ENCODE data around the gene TSEN54.
"Not testable (repeated sequence)": the region's sequence is repeated elsewhere in the genome, so short reads cannot be mapped to it uniquely, and the experiment has no call there.

TSEN54 gene

GRCh38 chr17:75516255-75516618 is at the start of gene TSEN54:
TSEN54 (plus strand) TSS chr17:75516528; CDS start chr17:75516561, 33 bp downstream.
- DNase-seq: peak; percentile 50

- no peak for DNase-seq
Measured at GRCh38 chr17:75468291-75468754, 48.0 kb upstream of the TSEN54 start.

- no peak for DNase-seq
Measured at GRCh38 chr17:75468779-75469373, 47.5 kb upstream of the TSEN54 start.

- DNase-seq: no peak
Measured at GRCh38 chr17:75471207-75471606, 45.1 kb upstream of the TSEN54 start.

GRCh38 chr17:75472119-75472518 is 44.2 kb upstream of the TSEN54 start:
- no peak for DNase-seq

DNA sequence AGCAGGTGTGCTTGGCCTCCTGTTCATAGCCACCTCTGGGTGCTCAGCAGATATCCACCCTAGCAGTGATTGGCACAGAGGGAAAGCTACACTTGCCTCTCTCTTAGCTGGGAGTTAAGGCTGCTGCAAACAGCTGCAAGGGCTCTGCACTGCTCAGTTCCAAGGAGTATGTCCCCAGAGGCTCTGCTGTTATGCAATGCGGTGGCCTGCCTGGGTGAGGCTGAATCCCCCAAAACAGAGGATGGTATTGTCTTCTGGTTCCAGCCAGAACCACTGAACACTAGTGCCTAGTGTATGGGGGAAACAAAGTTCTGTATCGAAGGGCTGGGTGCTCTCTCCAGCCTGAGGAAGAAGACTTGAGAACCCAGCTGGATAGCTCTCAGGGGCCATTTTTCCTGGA is 43.1 kb upstream of the TSEN54 start:
- no peak for DNase-seq

DNA sequence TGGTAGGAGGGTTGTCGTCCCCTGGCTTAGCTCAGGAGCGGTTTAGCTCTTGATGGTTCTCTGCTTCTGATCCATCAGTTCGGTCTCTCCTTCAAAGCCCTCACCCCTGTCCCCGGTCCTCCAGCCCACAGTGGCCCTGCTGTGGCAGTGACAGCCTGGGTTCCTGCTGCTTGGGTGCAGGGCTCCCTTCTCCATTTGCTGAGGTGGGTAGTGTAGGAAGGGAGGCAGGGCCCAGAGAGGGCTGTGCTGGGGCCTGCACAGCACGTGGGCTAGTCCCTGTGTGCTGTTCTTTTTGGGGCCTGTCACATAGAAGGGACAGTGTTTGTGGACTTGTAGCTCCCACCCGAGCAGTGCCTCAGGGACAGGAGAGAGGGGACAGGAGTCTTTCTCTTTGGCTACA is 41.6 kb upstream of the TSEN54 start:
- DNase-seq: no peak

GRCh38 chr17:75475144-75475835 is 41.0 kb upstream of the TSEN54 start:
- no peak for DNase-seq

DNA sequence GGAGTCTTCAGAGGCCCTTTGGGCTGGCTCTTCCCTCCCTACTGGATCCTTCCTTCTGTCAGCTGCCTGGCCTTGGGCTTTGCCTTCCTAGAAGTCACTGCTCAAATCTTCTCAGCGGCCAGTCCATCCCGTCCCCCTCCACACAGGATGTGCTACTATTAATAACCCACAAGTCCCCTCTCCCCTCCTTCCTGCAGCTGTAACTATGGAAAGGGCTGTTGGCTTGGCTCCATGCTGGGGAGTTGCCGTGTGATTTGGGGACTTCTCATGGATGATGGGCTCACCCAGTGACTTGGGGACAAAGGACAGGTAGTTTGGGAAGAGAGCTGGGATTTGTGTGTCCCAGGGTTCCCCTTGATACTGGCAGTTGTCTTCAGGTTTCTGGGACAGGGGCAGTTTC is 40.5 kb upstream of the TSEN54 start:
- no peak for DNase-seq

- DNase-seq: no peak
Measured at GRCh38 chr17:75476271-75476671, 40.1 kb upstream of the TSEN54 start.

DNA sequence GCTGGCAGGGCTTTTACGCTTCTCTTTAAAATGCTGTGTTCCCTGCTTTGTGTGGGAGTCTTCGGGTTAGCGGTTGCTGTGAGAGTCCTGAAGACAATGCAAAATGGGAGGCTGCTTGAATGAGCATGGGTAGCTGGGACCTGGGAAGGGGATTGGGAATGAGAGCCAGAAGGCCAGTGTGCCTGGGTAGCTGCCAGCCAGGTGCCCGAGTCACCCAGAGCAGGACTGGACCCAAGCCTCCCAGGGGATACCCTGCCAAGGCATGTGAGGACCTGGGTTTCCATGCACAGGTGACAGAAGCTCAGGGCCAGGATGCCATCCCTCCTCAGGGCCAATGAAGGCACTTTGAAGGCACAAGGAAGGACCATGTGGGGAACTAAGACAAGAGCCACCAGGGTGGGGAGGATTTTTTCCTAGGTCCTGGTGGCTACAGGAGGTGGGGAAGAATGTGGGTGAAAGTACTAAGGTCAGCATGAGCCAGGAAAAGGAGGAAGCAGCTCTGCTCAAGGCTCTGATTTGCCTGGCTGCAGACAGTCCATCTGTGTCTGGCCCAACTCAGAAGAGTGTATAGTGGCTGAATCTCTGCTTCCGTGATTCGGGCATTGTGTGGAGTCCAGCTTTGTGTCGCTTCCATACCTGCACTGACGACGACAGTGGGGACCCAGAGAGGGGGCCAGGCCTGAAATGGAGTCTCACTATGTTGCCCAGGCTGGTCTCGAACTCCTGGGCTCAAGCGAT is 39.4 kb upstream of the TSEN54 start:
- DNase-seq: no peak

GRCh38 chr17:75477490-75477862 is 38.9 kb upstream of the TSEN54 start:
- DNase-seq: not testable (repeated sequence)

DNA sequence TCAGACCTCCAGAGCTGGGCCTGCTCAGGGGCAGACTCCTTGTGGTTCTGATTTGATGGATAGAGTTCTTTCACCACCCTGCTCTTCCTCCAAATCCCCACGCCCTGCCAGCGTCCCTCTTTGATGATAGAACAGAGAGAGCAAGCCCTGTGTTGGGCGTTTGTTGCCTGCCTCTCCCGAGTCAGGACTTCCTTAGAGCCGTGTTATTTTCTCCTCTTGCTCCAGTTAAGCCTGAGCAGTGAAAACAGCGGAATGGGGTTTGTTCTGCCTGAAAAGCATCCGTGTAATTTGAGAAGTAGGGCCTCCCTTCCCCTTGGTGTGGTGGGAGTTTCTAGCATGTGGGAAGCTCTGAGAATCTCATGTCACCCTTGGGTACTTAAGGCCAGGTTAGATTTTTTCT is 37.8 kb upstream of the TSEN54 start:
- DNase-seq: no peak

GRCh38 chr17:75480281-75480680 is 36.0 kb upstream of the TSEN54 start:
- DNase-seq: no peak

DNA sequence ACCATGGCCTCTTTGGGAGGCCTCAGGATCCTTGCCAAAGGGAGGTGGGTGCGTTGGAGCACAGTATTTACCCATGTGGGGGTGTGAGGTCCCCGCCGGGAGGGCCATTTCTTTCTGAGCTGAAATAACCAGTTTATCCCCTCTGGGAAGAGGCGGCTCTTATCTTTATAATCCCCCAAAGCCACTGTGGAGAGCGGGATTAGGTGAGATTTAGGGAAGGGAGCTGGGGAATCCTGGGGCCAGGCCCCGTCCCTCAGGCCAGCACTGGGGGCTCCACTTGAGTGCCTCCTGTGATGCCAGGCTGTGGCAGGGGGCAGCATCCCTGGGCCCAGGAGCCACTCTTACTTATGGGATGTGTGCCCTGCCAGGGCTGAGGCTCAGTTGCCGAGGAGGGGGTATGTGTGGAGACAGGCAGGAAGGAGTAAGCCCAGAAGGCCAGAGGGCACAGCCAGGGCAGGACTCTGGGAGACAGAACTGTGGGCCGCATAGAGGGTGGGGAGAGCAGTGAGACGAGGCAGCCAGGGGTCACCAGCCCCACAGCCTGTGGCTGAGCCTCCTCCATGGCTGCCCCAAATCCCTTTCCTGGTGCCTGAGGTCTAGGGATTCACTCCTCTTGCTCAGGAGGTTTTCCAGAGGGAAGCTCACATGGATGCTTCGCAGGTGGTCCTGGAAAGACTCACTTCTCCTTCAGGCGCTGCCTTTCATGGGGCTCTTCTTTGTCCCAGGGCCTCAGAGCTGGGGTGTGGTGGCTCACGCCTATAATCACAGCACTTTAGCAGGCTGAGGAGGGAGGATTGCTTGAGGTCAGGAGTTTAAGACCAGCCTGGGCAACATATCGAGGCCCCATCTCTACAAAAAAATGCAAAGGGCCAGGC is 34.9 kb upstream of the TSEN54 start:
- DNase-seq: no peak

DNA sequence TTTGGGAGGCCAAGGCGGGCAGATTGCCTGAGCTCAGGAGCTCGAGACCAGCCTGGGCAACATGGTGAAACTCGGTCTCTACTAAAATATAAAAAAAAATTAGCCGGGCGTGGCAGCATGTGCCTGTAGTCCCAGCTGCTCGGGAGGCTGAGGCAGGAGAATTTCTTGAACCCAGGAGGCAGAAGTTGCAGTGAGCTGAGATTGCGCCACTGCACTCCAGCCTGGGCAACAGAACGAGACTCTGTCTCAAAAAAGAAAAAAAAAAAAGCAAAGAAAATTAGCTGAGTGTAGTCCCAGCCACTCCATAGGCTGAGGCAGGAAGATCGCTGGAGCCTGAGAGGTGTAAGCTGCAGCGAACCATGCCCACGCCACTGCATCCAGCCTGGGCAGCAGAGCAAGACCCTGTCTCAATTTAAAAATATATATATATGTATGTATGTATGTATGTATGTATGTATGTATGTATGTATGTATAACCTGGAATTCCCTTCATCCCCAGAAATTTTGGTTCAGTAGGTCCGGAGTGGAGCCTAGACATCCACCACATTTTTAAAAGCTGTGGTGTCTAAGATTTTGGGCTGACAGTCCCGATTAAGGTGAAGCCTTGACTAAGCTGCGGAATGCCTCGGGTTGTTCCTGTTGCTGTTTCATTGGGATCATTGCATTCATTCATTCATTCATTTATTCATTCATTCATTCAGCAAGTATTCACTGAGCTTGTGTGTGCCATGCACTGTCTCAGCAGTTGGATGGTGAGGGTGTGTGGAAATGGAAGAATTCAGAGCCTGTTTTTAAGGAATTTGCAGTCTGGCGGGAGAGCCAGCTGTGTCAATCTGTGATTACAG is 34.0 kb upstream of the TSEN54 start:
- DNase-seq: no peak

- no peak for DNase-seq
Measured at GRCh38 chr17:75485688-75486087, 30.6 kb upstream of the TSEN54 start.

DNA sequence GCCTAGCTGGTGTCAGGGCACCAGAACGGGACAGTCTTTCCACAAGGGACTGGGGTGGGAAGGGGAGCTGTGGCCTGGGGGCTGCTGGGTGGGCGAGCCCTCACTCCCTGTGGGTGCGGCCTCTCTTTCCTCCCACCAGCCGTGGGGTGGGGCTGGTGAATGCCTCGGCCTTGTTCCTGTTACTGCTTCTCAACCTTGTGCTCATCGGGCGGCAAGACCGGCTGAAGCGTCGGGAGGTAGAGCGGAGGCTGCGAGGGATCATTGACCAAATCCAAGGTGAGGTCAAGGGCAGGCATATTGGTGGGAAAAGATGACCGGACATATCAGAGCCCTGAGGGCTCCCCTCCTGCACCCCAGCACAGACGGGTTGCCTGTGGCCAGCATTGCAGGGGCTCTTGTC is 30.2 kb upstream of the TSEN54 start:
- no peak for DNase-seq

- DNase-seq: no peak
Measured at GRCh38 chr17:75486951-75487350, 29.4 kb upstream of the TSEN54 start.

DNA sequence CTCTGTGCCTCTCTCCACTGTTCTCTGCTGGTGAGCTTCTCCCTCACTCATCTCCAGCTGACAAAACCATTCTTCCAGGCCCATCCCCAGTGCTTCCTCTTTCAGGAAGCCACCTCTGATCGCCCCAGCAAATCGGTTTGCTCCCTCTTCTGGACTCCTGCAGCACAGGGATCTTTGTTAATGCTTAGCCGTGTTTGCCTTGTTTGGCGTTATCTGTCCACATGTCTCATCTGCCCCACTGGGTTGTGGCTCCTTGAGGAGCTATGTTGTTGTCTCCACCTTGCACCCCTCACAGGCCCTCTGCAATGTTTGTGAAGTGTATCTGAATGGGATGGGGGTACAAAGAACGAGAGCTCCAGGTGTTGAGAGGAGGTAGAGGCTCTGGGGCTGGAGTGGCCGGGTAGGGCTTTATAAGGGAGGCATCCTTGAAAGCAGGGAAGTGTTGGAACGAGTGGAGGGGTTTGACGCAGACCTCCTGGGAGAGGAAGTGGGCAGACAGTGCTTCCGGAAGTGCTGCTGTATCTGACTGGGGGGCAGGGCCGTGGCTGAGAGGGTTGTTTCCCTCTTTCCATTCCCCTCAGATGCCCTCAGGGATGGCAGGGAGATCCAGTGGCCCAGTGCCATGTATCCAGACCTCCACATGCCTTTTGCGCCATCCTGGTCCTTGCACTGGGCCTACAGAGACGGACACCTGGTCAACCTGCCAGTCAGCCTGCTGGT is 28.8 kb upstream of the TSEN54 start:
- DNase-seq: no peak

DNA sequence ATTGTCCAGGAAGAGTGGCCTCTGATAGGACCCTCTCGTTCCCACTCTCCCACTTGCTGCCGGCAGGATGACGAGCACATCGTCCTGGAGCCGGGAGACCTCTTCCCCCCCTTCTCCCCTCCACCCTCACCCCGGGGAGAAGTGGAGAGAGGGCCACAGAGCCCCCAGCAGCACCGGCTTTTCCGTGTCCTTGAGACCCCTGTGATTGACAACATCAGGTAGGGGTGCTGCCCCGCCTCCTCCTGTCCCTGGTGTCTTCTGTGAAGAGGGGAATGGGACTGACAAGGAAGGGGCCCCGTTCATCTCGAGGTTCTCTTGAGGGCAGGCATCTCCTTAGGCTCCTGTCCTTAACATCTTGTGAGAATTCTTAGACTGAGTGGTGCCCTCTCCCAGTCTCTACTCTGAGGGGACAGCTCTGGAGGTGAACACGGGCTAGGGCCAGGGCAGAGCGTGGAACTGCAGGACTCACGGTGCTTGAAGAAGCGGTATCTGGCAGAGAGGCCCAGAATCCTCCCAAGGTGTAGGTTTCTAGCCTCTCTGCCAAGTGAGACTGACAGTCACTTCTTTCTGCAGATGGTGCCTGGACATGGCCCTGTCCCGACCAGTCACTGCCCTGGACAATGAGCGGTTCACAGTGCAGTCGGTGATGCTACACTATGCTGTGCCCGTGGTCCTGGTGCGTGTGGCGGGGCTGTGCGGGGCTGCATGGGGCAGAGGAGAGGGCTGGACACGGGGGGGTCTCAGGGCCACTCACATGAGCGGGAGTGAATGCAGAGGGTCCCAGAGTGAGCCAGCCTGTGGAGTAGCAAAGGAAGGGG is 27.4 kb upstream of the TSEN54 start:
- DNase-seq: no peak
